HG03066 (cell line): ENCODE data around the gene RASSF7.

ENCODE experiments used
- ATAC-seq: cut with Tn5 transposase; IDR thresholded peaks from one replicate; pipeline ENCODE4 v1.9.1; 2021; ENCODE audit warnings: low read depth; ENCODE audit not compliant: unreplicated experiment

Gene RASSF7

GRCh38 chr11:605286-606129, 44.7 kb downstream of the RASSF7 start:
- ATAC-seq: no peak

- no peak for ATAC-seq
These were observed 45.5 kb downstream of the RASSF7 start for GRCh38 chr11:606245-606644.

GRCh38 chr11:607020-607780, 46.4 kb downstream of the RASSF7 start:
- no peak for ATAC-seq

GRCh38 chr11:607971-608659, 47.3 kb downstream of the RASSF7 start:
- no peak for ATAC-seq

- no peak for ATAC-seq
These were observed 48.1 kb downstream of the RASSF7 start for GRCh38 chr11:608791-609251.

- no peak for ATAC-seq
These were observed 48.6 kb downstream of the RASSF7 start for GRCh38 chr11:609341-609811.

GRCh38 chr11:610146-610801, 49.5 kb downstream of the RASSF7 start:
- no peak for ATAC-seq

- no peak for ATAC-seq
These were observed 50.5 kb downstream of the RASSF7 start for GRCh38 chr11:611001-611996.

- no peak for ATAC-seq
These were observed 51.6 kb downstream of the RASSF7 start for GRCh38 chr11:612201-612960.

- ATAC-seq: no peak
These were observed 52.2 kb downstream of the RASSF7 start for GRCh38 chr11:612961-613300.

- ATAC-seq: no peak
These were observed 52.7 kb downstream of the RASSF7 start for GRCh38 chr11:613369-613968.
